OCI-M2 (cell line): ENCODE measurements around the gene WDR93.
"Not testable (repeated sequence)": the region's sequence is repeated elsewhere in the genome, so short reads cannot be mapped to it uniquely, and the experiment has no call there.

Source experiments
- DNase-seq: peaks from one replicate; lab custom pipeline; 2025; ENCODE audit not compliant: unreplicated experiment; lab: John Stamatoyannopoulos, UW

WDR93 gene

GRCh38 chr15:89767411-89767915, 76.9 kb downstream of the WDR93 start:
- no peak for DNase-seq

GRCh38 chr15:89768071-89768500, 77.5 kb downstream of the WDR93 start:
- DNase-seq = no peak

- DNase-seq = no peak
Measured at GRCh38 chr15:89769366-89769765, 78.8 kb downstream of the WDR93 start.

- no peak for DNase-seq
Measured at GRCh38 chr15:89770041-89770440, 79.4 kb downstream of the WDR93 start.

- no peak for DNase-seq
Measured at GRCh38 chr15:89772932-89773583, 82.4 kb downstream of the WDR93 start.

- DNase-seq = no peak
Measured at GRCh38 chr15:89774492-89774891, 83.9 kb downstream of the WDR93 start.

- no peak for DNase-seq
Measured at GRCh38 chr15:89775815-89776214, 85.2 kb downstream of the WDR93 start.

GRCh38 chr15:89776274-89777072, 85.9 kb downstream of the WDR93 start, which contains the start of gene MESP2:
Gene MESP2 (plus strand): TSS chr15:89776332. CDS start chr15:89776358, 26 bp downstream.
- no peak for DNase-seq

GRCh38 chr15:89777073-89777751, 86.6 kb downstream of the WDR93 start:
- DNase-seq = no peak

GRCh38 chr15:89777782-89778380, 87.3 kb downstream of the WDR93 start:
- DNase-seq = no peak

- DNase-seq = no peak
Measured at GRCh38 chr15:89778861-89779260, 88.2 kb downstream of the WDR93 start.

- DNase-seq = no peak
Measured at GRCh38 chr15:89780601-89781000, 90.0 kb downstream of the WDR93 start.

GRCh38 chr15:89781055-89781454, 90.4 kb downstream of the WDR93 start:
- no peak for DNase-seq

GRCh38 chr15:89781891-89782618, 91.4 kb downstream of the WDR93 start:
- DNase-seq = no peak

- not testable (repeated sequence) for DNase-seq
Measured at GRCh38 chr15:89782619-89782950, 92.0 kb downstream of the WDR93 start.

GRCh38 chr15:89783111-89783860, 92.7 kb downstream of the WDR93 start:
- no peak for DNase-seq

- DNase-seq = no peak
Measured at GRCh38 chr15:89783861-89784685, 93.5 kb downstream of the WDR93 start.

- no peak for DNase-seq
Measured at GRCh38 chr15:89784686-89784960, 94.0 kb downstream of the WDR93 start.

- no peak for DNase-seq
Measured at GRCh38 chr15:89785064-89785773, 94.6 kb downstream of the WDR93 start.
